C4-2B (cell line): ENCODE measurements around the gene PEX16.

Source experiments
- ZFX ChIP-seq: fragments of 450-650 bp; IDR thresholded peaks from 2 replicates; pipeline ENCODE4 v1.6.1; 2017
- TF ChIP-seq, protein P1 (sequence below): fragments of 450-650 bp; conservative IDR thresholded peaks from 2 replicates; pipeline ENCODE4 v1.5.1; 2017; ENCODE audit warnings: mild to moderate bottlenecking

DNA sequence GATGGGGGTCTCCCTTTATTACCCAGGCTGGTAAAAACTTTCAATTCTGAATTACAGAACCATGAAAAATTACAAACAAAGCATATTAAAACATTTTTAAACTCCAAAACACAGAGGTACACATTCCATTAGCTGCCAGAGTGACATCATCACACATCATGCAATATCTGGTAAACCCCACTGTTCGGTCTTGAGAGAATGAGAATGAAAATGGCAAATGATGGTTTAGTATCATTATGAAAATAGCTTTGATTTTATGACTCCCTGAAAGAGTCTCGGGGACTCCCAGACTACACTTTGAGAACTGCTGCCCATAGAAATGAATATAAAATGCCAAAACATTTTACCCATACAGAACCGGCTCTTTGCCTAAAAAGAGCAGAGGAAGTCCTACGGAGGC, 23.6 kb upstream of the PEX16 start:
- TF ChIP-seq, protein P1, sequence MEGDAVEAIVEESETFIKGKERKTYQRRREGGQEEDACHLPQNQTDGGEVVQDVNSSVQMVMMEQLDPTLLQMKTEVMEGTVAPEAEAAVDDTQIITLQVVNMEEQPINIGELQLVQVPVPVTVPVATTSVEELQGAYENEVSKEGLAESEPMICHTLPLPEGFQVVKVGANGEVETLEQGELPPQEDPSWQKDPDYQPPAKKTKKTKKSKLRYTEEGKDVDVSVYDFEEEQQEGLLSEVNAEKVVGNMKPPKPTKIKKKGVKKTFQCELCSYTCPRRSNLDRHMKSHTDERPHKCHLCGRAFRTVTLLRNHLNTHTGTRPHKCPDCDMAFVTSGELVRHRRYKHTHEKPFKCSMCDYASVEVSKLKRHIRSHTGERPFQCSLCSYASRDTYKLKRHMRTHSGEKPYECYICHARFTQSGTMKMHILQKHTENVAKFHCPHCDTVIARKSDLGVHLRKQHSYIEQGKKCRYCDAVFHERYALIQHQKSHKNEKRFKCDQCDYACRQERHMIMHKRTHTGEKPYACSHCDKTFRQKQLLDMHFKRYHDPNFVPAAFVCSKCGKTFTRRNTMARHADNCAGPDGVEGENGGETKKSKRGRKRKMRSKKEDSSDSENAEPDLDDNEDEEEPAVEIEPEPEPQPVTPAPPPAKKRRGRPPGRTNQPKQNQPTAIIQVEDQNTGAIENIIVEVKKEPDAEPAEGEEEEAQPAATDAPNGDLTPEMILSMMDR, result no peak
- no peak for TF ChIP-seq ZFX
